ENCODE measurements around the gene CDH20.

CDH20 gene

GRCh38 chr18:61340148-61340547 lies 6.9 kb downstream of the CDH20 start:
- H2BK12ac ChIP-seq (ENCODE audit: low read length in 2 of 2), result no peak overlapping the region
- no peak overlapping the region for H3K9ac ChIP-seq (ENCODE audit: low read length)
- no peak overlapping the region for H2AK5ac ChIP-seq (ENCODE audit: low read length, severe bottlenecking)
- no peaks in the 10 kb centered on the region for H3K79me1 ChIP-seq (replicated peaks; ENCODE audit: low read length, poor library complexity, severe bottlenecking)
- no peak overlapping the region for H2BK120ac ChIP-seq (ENCODE audit: low read depth, low read length)
- no peak overlapping the region for H3K14ac ChIP-seq (ENCODE audit: low read length in 2 of 2)
- H3K4me2 ChIP-seq (ENCODE audit: low read length, poor library complexity, severe bottlenecking), result no peak overlapping the region
- peaks cover 6 to 8% of the 10 kb centered on the region in 2 experiments for H3K27me3 ChIP-seq (ENCODE audit: control insufficient read depth in 1 of 2, insufficient read depth in 1 of 2, low read length in 2 of 2)
- H4K91ac ChIP-seq (ENCODE audit: low read length), result no peak overlapping the region
- WGBS, result no CpG with 5 or more reads among the region's 1 CpG
- H3K4me3 ChIP-seq (ENCODE audit: insufficient read depth in 1 of 2, low read depth in 1 of 2, low read length in 2 of 2), result no peak overlapping the region
- H3K4me1 ChIP-seq (ENCODE audit: control insufficient read depth, insufficient read depth, low read depth, low read length), result peaks cover 1% of the 10 kb centered on the region
- DNase-seq, result no peak
- no peaks in the 10 kb centered on the region for H3K9me3 ChIP-seq (ENCODE audit: control insufficient read depth, low read length)
- H4K8ac ChIP-seq (ENCODE audit: low read length), result no peak overlapping the region
- H3K18ac ChIP-seq (ENCODE audit: low read depth in 1 of 2, low read length in 2 of 2), result no peak overlapping the region
- no peak overlapping the region for H3K27ac ChIP-seq (ENCODE audit: low read length, poor library complexity, severe bottlenecking)
- H3K23ac ChIP-seq (ENCODE audit: low read length in 2 of 2), result no peak overlapping the region
- no peak overlapping the region for H2BK15ac ChIP-seq (ENCODE audit: low read depth, poor library complexity, severe bottlenecking)
- no peak overlapping the region for H2BK5ac ChIP-seq (ENCODE audit: low read depth, low read length, poor library complexity, severe bottlenecking)
- H3K36me3 ChIP-seq (ENCODE audit: control insufficient read depth in 1 of 2, insufficient read depth in 2 of 2, low read depth in 1 of 2, low read length in 2 of 2), result no peaks in the 10 kb centered on the region
- no peak overlapping the region for H3K4ac ChIP-seq (ENCODE audit: low read depth in 1 of 2, low read length in 2 of 2)
- H2AFZ ChIP-seq (ENCODE audit: low read depth, low read length), result no peak overlapping the region

GRCh38 chr18:61348230-61348629 lies 15.0 kb downstream of the CDH20 start:
- H3K14ac ChIP-seq (ENCODE audit: low read length in 2 of 2), result no peak overlapping the region
- no peaks in the 10 kb centered on the region for H3K79me1 ChIP-seq (replicated peaks; ENCODE audit: low read length, poor library complexity, severe bottlenecking)
- H3K27me3 ChIP-seq (ENCODE audit: control insufficient read depth in 1 of 2, insufficient read depth in 1 of 2, low read length in 2 of 2), result peaks cover 0 to 4% of the 10 kb centered on the region in 2 experiments
- H3K27ac ChIP-seq (ENCODE audit: low read length, poor library complexity, severe bottlenecking), result no peak overlapping the region
- no peak overlapping the region for H3K4me2 ChIP-seq (ENCODE audit: low read length, poor library complexity, severe bottlenecking)
- H2BK120ac ChIP-seq (ENCODE audit: low read depth, low read length), result no peak overlapping the region
- H2BK15ac ChIP-seq (ENCODE audit: low read depth, poor library complexity, severe bottlenecking), result no peak overlapping the region
- no peak overlapping the region for H3K18ac ChIP-seq (ENCODE audit: low read depth in 1 of 2, low read length in 2 of 2)
- no peak for DNase-seq
- H3K4me1 ChIP-seq (ENCODE audit: control insufficient read depth, insufficient read depth, low read depth, low read length), result no peaks in the 10 kb centered on the region
- no peak overlapping the region for H4K8ac ChIP-seq (ENCODE audit: low read length)
- no peak overlapping the region for H2BK12ac ChIP-seq (ENCODE audit: low read length in 2 of 2)
- no peak overlapping the region for H3K4me3 ChIP-seq (ENCODE audit: insufficient read depth in 1 of 2, low read depth in 1 of 2, low read length in 2 of 2)
- no peak overlapping the region for H3K23ac ChIP-seq (ENCODE audit: low read length in 2 of 2)
- H3K4ac ChIP-seq (ENCODE audit: low read depth in 1 of 2, low read length in 2 of 2), result no peak overlapping the region
- no peak overlapping the region for H3K9ac ChIP-seq (ENCODE audit: low read length)
- H2AFZ ChIP-seq (ENCODE audit: low read depth, low read length), result no peak overlapping the region
- no peaks in the 10 kb centered on the region for H3K9me3 ChIP-seq (ENCODE audit: control insufficient read depth, low read length)
- H2BK5ac ChIP-seq (ENCODE audit: low read depth, low read length, poor library complexity, severe bottlenecking), result no peak overlapping the region
- no peak overlapping the region for H2AK5ac ChIP-seq (ENCODE audit: low read length, severe bottlenecking)
- no peak overlapping the region for H4K91ac ChIP-seq (ENCODE audit: low read length)
- no peaks in the 10 kb centered on the region for H3K36me3 ChIP-seq (ENCODE audit: control insufficient read depth in 1 of 2, insufficient read depth in 2 of 2, low read depth in 1 of 2, low read length in 2 of 2)

- H2AK5ac ChIP-seq (ENCODE audit: low read length, severe bottlenecking), result no peak overlapping the region
Measured at GRCh38 chr18:61350578-61350977, 17.3 kb downstream of the CDH20 start.

GRCh38 chr18:61352059-61352458 lies 18.8 kb downstream of the CDH20 start:
- Histone ChIP-seq H3K36me3 (ENCODE audit: control insufficient read depth in 1 of 2, insufficient read depth in 2 of 2, low read depth in 1 of 2, low read length in 2 of 2) (no peaks in the 10 kb centered on the region), H3K4me1 (ENCODE audit: control insufficient read depth, insufficient read depth, low read depth, low read length) (no peaks in the 10 kb centered on the region), H2BK120ac (ENCODE audit: low read depth, low read length) (no peak overlapping the region), H3K4me3 (ENCODE audit: insufficient read depth in 1 of 2, low read depth in 1 of 2, low read length in 2 of 2) (no peak overlapping the region), H2BK5ac (ENCODE audit: low read depth, low read length, poor library complexity, severe bottlenecking) (no peak overlapping the region), H2BK15ac (ENCODE audit: low read depth, poor library complexity, severe bottlenecking) (no peak overlapping the region), H3K27me3 (ENCODE audit: control insufficient read depth in 1 of 2, insufficient read depth in 1 of 2, low read length in 2 of 2) (peaks cover 0 to 4% of the 10 kb centered on the region in 2 experiments), H2AFZ (ENCODE audit: low read depth, low read length) (no peak overlapping the region), H3K9ac (ENCODE audit: low read length) (no peak overlapping the region), H3K9me3 (ENCODE audit: control insufficient read depth, low read length) (no peaks in the 10 kb centered on the region), H3K18ac (ENCODE audit: low read depth in 1 of 2, low read length in 2 of 2) (no peak overlapping the region), H3K79me1 (replicated peaks; ENCODE audit: low read length, poor library complexity, severe bottlenecking) (no peaks in the 10 kb centered on the region), H4K91ac (ENCODE audit: low read length) (no peak overlapping the region), H2AK5ac (ENCODE audit: low read length, severe bottlenecking) (no peak overlapping the region), H3K27ac (ENCODE audit: low read length, poor library complexity, severe bottlenecking) (no peak overlapping the region), H3K4me2 (ENCODE audit: low read length, poor library complexity, severe bottlenecking) (no peak overlapping the region), H3K4ac (ENCODE audit: low read depth in 1 of 2, low read length in 2 of 2) (no peak overlapping the region), H3K14ac (ENCODE audit: low read length in 2 of 2) (no peak overlapping the region), H4K8ac (ENCODE audit: low read length) (no peak overlapping the region), H3K23ac (ENCODE audit: low read length in 2 of 2) (no peak overlapping the region), H2BK12ac (ENCODE audit: low read length in 2 of 2) (no peak overlapping the region)
- WGBS, result 35% methylated on average over 1 of the region's 1 CpG
- no peak for DNase-seq

More at GRCh38 chr18:61350578-61350977, 17.3 kb downstream of the CDH20 start:
- no peaks in the 10 kb centered on the region for H3K4me1 ChIP-seq (ENCODE audit: control insufficient read depth, insufficient read depth, low read depth, low read length)
- no peak overlapping the region for H3K18ac ChIP-seq (ENCODE audit: low read depth in 1 of 2, low read length in 2 of 2)
- no peak overlapping the region for H3K4ac ChIP-seq (ENCODE audit: low read depth in 1 of 2, low read length in 2 of 2)
- H3K79me1 ChIP-seq (replicated peaks; ENCODE audit: low read length, poor library complexity, severe bottlenecking), result no peaks in the 10 kb centered on the region
- H3K27ac ChIP-seq (ENCODE audit: low read length, poor library complexity, severe bottlenecking), result no peak overlapping the region
- no peak overlapping the region for H3K23ac ChIP-seq (ENCODE audit: low read length in 2 of 2)
- no peak overlapping the region for H4K91ac ChIP-seq (ENCODE audit: low read length)
- 76% methylated on average over 2 of the region's 2 CpGs for WGBS
- no peak overlapping the region for H3K9ac ChIP-seq (ENCODE audit: low read length)
- no peak overlapping the region for H4K8ac ChIP-seq (ENCODE audit: low read length)
- no peak overlapping the region for H2BK12ac ChIP-seq (ENCODE audit: low read length in 2 of 2)
- H3K4me3 ChIP-seq (ENCODE audit: insufficient read depth in 1 of 2, low read depth in 1 of 2, low read length in 2 of 2), result no peak overlapping the region
- peaks cover 0 to 4% of the 10 kb centered on the region in 2 experiments for H3K27me3 ChIP-seq (ENCODE audit: control insufficient read depth in 1 of 2, insufficient read depth in 1 of 2, low read length in 2 of 2)
- no peak overlapping the region for H3K4me2 ChIP-seq (ENCODE audit: low read length, poor library complexity, severe bottlenecking)
- no peak overlapping the region for H2AFZ ChIP-seq (ENCODE audit: low read depth, low read length)
- H3K14ac ChIP-seq (ENCODE audit: low read length in 2 of 2), result no peak overlapping the region
- H3K36me3 ChIP-seq (ENCODE audit: control insufficient read depth in 1 of 2, insufficient read depth in 2 of 2, low read depth in 1 of 2, low read length in 2 of 2), result no peaks in the 10 kb centered on the region
- no peak overlapping the region for H2BK120ac ChIP-seq (ENCODE audit: low read depth, low read length)
- no peak overlapping the region for H2BK5ac ChIP-seq (ENCODE audit: low read depth, low read length, poor library complexity, severe bottlenecking)
- no peak for DNase-seq
- no peak overlapping the region for H2BK15ac ChIP-seq (ENCODE audit: low read depth, poor library complexity, severe bottlenecking)
- no peaks in the 10 kb centered on the region for H3K9me3 ChIP-seq (ENCODE audit: control insufficient read depth, low read length)

All from mesenchymal stem cell (in vitro differentiated cells and primary cell).